Hematopoietic multipotent progenitor cell (in vitro differentiated cells): ENCODE results near the gene CTIF. TPM values are rescaled to one million over a fixed set of nuclear protein-coding genes. Genes with fewer than 3 reads are reported as not detected.

Experiments used
- DNase-seq, 3 donors: peaks; one replicate each; pipeline ENCODE4 v3.0.0-alpha.2; 2011 to 2015; ENCODE audit warnings: low read depth in 2 of 3, low spot score in 2 of 3
- total RNA-seq: library from RNA; depleted of rRNA; stranded (reverse); fragments of >200 nt; gene quantifications from one replicate; pipeline ENCODE4 v1.2.3, GENCODE V29; 2012

CTIF gene
- total RNA-seq, 1 donor: 8.6 TPM

GRCh38 chr18:48662011-48662661 lies 123.3 kb downstream of the CTIF start:
- DNase-seq: peak in 1 of 3 donors; percentile 59

GRCh38 chr18:48663096-48663930 lies 124.5 kb downstream of the CTIF start:
- DNase-seq: no peak

DNA sequence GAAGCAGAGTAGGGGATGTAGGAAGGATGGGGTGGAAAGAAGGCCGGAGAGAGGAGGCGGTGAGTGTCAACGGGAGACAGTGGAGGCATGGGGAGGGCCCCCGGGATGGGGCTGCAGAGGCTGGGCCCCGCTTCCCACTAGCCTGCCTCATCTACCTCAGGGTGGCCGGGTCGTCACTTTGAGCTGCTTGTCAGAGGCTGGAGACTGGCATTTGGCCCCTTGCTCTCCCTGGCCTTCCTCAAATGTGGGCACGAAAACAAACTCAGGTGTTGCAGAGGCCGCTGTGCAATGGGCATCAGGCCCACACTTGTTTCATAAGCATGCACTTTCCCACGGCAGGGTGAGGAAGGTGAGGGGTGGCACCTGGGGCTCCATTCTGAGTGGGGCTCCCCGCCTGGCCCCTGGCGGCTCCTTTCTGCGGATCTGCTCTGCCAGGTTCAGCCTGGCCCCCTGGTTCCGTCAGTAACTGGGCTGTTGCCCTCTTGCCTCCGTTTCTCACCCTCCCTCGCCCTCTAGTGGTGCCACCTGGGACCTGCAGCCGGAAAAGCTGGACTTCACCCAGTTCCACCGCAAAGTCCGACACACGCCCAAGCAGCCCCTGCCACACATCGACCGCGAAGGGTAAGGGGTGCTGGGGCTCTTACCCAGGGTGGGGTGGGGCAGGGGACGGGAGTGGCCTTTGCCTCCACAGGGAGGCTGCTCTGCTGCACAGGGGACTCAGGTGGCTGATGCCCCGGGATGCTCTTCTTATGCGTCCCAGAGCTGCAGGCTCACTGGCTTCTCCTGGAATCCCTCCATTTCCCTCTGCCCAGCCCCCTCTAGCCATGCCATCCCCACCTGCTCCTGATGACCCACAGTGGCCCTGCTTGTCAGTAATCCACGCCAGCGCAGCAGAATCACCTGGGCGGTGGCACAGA lies 125.4 kb downstream of the CTIF start:
- peak in 1 of 3 donors; percentile 47 for DNase-seq

GRCh38 chr18:48665654-48666053 lies 126.8 kb downstream of the CTIF start:
- DNase-seq: no peak

DNA sequence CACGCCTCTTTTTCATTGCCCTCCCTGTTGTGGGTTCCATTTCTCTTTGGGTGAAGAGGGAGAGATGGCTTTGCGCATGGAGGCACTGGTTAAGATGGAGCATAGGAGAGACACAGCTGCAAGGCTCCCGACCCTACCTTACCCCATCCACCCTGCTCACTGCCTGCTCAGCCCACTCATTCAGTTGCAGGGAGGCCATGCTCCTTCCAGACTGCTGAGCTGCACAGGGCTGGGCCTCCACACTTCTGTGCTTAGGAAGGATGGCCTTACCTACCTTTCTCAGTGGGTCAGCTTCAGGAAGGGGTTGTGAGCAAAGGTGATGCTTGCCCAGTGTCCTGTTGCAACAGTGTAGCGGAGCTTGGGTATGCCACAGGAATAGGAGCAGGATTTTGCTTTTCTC lies 127.8 kb downstream of the CTIF start:
- DNase-seq: no peak

- DNase-seq: no peak
These were observed 128.7 kb downstream of the CTIF start for GRCh38 chr18:48667276-48668254.

GRCh38 chr18:48668466-48669179 lies 129.8 kb downstream of the CTIF start:
- no peak for DNase-seq

GRCh38 chr18:48669180-48669675 lies 130.4 kb downstream of the CTIF start:
- no peak for DNase-seq

DNA sequence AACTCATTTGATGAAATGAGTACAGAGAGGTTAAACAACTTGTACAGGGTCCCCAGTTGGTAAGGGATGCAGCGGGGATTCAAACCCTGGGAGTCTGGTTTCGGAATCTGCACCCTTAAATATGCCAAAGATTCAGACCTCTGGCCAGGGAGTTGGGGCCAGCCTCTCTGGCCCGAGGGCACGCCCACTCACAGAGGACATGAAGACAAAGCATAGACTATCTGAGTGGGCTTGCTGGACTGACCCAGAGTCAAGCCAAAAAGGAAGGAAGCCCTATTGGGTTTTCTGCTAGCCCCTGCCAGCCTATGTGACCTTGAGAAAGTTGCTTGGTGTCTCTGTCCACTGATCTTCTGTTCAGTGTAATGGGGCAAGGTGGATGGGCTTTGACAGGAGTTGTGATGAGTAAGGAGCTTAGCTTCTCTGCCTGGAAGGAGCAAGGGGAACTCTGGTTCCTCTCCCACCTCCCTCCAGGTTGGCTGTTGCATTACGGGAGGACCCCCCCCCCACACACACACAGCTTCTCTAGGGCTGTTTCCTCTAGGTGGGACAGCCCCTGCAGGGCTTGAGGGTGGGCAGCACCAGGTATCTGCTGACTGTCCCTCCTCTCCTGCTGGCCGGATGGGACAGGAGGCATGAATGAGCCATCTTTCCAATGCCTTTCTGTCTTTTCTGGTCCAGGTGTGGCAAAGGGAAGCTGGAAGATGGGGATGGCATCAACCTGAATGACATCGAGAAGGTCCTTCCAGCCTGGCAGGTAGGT lies 131.3 kb downstream of the CTIF start:
- no peak for DNase-seq

DNA sequence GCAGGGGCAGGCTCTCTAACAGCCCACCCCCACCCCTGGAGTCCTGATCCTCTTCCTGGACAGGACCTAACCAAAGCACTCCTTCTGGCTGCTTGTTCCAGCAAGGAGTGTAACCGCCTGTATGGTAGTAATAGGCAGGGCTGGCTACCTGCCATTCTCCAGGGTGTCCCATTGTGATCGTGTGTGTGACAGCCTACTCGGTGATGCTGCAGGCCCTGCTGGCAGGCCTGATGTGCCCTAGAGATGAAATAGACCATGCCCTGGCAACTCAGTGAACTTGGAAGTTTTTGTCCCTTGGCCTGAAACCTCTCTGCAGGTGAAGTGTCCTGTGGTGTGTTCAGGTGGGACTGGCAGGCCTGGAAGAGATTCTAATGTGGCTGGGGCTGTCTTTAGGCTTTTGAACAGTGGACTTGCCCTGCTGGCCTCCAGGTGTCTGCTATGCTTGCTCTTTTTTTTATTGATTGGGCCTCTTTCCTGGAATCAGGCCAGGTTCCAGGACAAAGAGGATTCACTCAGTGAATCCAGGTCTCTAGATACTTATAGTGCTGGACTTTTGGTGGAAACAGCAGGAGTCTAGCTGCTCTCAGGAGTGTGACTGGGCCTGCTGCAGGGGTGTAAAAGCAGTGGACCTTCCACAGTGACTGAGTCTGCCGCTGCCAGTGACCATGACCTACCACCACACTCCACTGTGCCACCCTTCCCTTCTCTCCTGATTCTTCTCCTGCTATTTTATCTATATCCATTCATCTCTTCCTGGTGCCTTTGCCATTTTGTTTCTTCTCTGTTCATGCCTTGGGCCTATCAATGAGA lies 132.1 kb downstream of the CTIF start:
- no peak for DNase-seq

DNA sequence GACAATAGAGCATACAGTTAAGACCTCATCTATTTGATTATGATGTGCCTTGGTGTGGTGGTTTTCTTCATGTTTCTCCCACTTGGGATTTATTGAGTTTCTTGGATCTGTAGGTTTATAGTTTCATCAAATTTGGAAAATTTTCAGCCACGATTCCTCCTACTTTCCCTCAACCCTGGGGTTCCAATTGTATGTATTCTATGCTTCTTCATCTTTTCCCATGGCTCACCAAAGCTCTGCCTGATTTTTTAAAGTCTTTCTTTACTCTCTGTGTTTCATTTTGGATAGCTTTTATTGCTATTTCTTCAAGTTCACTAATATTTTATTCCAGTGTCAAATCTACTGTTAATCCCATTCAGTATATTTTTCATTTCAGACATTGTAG lies 132.7 kb downstream of the CTIF start:
- no peak for DNase-seq

DNA sequence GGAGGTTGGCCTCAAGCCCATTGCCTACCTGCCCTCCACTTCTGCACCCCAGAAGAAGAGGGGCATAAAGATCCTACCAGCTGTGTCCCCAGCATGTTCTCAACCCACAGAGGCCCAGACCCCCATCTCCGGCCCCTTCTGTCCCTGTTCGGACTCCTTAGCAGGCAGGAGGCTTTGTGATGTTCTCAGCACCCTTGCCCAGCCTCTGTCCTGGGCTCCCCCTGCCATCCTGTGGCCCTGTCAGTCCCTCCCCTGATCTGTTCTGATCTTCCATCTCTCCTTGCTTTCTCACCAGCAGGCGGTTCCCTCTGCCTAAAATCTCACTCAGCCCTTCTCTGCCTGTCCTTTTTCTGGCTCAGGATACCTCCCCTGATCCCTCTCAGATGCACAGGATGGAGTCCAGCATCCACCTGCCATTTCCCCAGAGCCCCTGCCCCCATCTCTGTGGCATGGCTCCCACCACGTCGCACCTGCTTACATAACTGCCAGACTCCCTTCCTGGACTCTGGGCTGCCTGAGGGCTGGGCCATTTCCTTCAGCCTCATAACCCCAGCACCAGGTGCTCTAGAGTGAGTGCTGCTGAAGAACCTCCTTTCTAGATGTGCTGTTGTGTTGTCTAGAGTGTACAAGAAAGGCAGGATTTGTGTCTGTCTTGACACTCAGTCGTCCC lies 134.0 kb downstream of the CTIF start:
- no peak for DNase-seq

DNA sequence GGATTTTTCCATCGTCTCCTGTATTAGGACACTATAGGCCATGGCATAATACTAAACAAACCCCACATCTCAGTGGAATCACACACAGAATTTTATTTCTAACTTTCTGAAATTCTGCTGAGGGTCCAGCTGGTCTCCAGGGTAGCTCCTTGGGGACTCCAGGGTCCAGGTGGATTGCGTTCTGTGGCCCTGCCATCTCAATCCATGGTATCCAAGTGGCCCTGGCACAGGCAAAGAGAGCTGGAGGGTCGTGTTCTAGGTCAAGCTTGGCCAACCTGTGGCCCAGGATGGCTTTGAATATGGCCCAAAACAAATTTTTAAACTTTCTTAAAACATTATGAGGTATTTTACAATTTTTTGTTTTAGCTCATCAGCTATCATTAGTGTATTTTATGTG lies 134.6 kb downstream of the CTIF start:
- DNase-seq: no peak

DNA sequence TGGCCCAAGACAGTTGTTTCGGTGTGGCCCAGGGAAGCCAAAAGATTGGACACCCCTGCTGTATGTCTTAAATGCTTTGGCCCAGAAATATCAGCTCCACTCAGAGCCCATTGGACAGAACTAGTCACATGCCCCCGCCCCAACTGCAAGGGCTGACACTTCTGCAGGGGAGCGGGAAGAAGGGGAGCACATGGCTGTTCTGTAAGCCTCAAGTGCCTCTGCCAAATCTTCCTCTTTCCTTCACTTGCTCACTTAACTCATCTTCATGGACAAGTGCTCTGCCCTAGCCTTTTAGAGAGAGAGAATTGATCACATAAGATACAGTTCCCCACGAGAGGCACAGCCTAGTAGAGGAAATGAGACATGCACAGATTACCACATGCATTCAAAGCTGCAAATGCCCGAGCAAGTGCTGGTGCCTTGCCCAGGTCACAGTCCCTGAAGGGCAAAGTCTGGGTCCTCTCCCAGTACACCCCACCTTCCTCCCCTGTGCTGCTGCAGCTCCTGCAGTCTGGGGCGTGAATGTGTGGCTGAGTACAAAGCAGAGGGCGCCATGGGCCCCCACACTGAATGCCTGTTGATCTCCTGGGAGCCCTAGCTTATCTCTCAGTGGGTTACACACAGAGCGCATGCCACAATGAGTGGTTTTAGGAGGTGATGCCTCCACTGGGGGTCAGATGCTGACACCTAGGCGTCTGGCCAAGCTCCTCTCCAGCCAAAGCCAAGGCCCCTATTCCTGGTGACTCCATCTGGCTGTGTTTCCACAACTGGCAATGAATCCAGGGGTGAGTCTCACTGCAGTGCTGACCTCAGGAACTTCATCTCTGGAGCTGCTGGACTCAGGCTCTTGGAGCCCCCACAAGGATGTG lies 135.3 kb downstream of the CTIF start:
- DNase-seq: no peak

DNA sequence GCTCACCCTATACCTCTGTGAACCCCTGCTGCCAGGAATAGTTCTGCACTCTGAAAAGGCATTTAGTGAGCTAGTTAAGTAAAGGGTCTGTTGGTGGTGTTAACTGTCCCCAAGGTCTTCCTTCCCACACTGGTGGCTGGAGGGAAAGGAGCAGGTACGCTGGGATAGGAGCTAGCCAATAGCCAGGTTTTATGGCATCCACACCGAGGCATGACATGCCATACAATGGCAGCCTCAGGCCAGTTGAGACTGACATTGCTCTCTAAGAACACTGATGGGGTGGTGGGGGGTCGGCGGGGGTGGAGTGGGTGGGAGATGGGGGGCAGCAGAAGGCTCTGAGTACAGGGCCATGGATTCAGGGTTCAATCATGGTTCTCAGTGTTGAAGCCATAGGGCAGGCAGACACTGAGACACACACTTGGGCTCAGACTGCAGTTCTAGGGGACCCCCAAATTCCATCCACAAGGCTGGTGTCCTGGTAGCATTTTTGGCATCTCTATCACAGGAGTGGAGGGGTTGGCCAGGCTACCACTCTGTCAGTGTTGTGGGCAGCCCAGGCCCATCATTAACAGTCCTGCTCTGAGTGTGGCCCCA lies 136.0 kb downstream of the CTIF start:
- DNase-seq: no peak

GRCh38 chr18:48675352-48675761 lies 136.5 kb downstream of the CTIF start:
- DNase-seq: peak; percentile 69 to 81 (median 73)
